Upper lobe of left lung (tissue), 4 donors: ENCODE measurements around the gene UBASH3A.

Experiments used
- EP300 ChIP-seq, 4 donors: sonication (generic); formaldehyde crosslinking; IDR thresholded peaks; one replicate each; pipeline ENCODE4 v1.5.1; 2017; ENCODE audit warnings: antibody characterized with exemption in 4 of 4, control low read depth in 2 of 4
- POLR2AphosphoS5 ChIP-seq, 2 donors: sonication (generic); formaldehyde crosslinking; IDR thresholded peaks; one replicate each; pipeline ENCODE4 v1.5.1; 2017; ENCODE audit warnings: antibody characterized with exemption in 2 of 2
- TF ChIP-seq, protein P1 (sequence below), 6 experiments: fragments of 450-650 bp in 4 of 6; fragments of 200-600 bp in 2 of 6; sonication (generic) in 2 of 6; IDR thresholded peaks; one replicate each; pipeline ENCODE4 v1.5.1; 2016 to 2019; ENCODE audit warnings: antibody characterized with exemption in 6 of 6

DNA sequence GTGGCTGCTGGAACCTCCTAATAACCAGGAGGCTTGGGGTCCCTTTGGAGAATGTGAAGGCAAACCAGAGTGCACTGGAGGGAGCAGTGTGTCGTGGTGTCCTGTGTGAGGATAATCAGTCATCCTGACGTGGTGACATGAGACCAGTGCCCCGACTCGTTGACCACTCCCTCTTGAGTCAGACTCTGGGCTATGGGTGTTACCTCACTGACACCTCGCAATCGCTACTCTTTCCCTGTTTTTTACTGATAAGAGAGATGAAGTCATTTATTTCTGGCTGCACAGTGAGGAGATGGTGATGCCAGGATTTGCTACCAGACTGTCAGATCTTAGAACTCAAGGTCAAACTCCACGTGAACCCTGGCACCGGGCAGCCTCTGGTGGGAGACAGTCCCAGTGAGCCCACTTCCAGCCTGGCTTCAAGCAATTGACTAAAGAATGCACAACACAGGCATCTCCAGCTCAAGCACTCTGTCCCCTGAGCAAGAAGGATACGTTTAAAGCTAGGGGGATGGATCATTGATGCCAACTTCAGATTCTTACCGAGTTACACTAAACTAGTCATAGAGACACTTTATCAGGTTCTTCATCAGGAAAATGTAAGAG is 30.3 kb downstream of the UBASH3A start:
- TF ChIP-seq POLR2AphosphoS5 (IDR thresholded peaks at IDR 0.05), result no peak
- TF ChIP-seq, protein P1, sequence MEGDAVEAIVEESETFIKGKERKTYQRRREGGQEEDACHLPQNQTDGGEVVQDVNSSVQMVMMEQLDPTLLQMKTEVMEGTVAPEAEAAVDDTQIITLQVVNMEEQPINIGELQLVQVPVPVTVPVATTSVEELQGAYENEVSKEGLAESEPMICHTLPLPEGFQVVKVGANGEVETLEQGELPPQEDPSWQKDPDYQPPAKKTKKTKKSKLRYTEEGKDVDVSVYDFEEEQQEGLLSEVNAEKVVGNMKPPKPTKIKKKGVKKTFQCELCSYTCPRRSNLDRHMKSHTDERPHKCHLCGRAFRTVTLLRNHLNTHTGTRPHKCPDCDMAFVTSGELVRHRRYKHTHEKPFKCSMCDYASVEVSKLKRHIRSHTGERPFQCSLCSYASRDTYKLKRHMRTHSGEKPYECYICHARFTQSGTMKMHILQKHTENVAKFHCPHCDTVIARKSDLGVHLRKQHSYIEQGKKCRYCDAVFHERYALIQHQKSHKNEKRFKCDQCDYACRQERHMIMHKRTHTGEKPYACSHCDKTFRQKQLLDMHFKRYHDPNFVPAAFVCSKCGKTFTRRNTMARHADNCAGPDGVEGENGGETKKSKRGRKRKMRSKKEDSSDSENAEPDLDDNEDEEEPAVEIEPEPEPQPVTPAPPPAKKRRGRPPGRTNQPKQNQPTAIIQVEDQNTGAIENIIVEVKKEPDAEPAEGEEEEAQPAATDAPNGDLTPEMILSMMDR (IDR thresholded peaks at IDR 0.05), result no peak
- no peak for TF ChIP-seq EP300 (IDR thresholded peaks at IDR 0.05)
